ENCODE data around the gene AKAP13. TPM values are rescaled to one million over a fixed set of nuclear protein-coding genes. Genes with fewer than 3 reads are reported as not detected.

AKAP13 gene
- total RNA-seq, 1 experiment from 2014 or later, result 54.5 TPM

GRCh38 chr15:85381850-85382751, 1.7 kb downstream of the AKAP13 start:
- Histone ChIP-seq H3K9me3 (ENCODE audit: low read depth, low read length, poor library complexity, severe bottlenecking) (no peaks in the 10 kb centered on the region), H3K4me3 (ENCODE audit: low read depth, low read length, poor library complexity, severe bottlenecking) (peak overlapping the region; percentile 91), H3K36me3 (ENCODE audit: insufficient read depth, low read length, poor library complexity, severe bottlenecking) (no peaks in the 10 kb centered on the region), H3K27me3 (replicated peaks; ENCODE audit: insufficient read depth, low read depth, low read length, poor library complexity) (no peaks in the 10 kb centered on the region), H3K4me1 (ENCODE audit: insufficient read depth, low read length, poor library complexity, severe bottlenecking) (no peaks in the 10 kb centered on the region), H3K27ac (ENCODE audit: low read depth, low read length, poor library complexity, severe bottlenecking) (no peak overlapping the region)
- BruUV-seq (replicated peaks), result TSS peak; percentile 64
- no peak for DNase-seq (ENCODE audit: low spot score)
- CTCF ChIA-PET, result no interaction called here
- intact Hi-C loops (cut with micrococcal nuclease; ENCODE audit: unreplicated experiment), result no loop called here
- POLR2A ChIA-PET (ENCODE audit: low non-redundant PET), result no interaction called here
- TF ChIP-seq CTCF (conservative IDR thresholded peaks at IDR 0.05; ENCODE audit: low read depth, low read length) (no peak), EZH2 (IDR thresholded peaks at IDR 0.05; ENCODE audit: borderline replicate concordance, low read depth, low read length, poor library complexity, severe bottlenecking) (no peak)

- Histone ChIP-seq H3K36me3 (ENCODE audit: insufficient read depth, low read length, poor library complexity, severe bottlenecking) (no peaks in the 10 kb centered on the region), H3K27ac (ENCODE audit: low read depth, low read length, poor library complexity, severe bottlenecking) (no peak overlapping the region), H3K4me1 (ENCODE audit: insufficient read depth, low read length, poor library complexity, severe bottlenecking) (no peaks in the 10 kb centered on the region), H3K4me3 (ENCODE audit: low read depth, low read length, poor library complexity, severe bottlenecking) (no peak overlapping the region), H3K27me3 (replicated peaks; ENCODE audit: insufficient read depth, low read depth, low read length, poor library complexity) (no peaks in the 10 kb centered on the region), H3K9me3 (ENCODE audit: low read depth, low read length, poor library complexity, severe bottlenecking) (no peaks in the 10 kb centered on the region)
- ChIA-PET CTCF (no interaction called here), POLR2A (ENCODE audit: low non-redundant PET) (no interaction called here)
- DNase-seq (ENCODE audit: low spot score), result no peak
- intact Hi-C loops (cut with micrococcal nuclease; ENCODE audit: unreplicated experiment), result no loop called here
- no TSS peak for BruUV-seq (replicated peaks)
- TF ChIP-seq EZH2 (IDR thresholded peaks at IDR 0.05; ENCODE audit: borderline replicate concordance, low read depth, low read length, poor library complexity, severe bottlenecking) (no peak), CTCF (conservative IDR thresholded peaks at IDR 0.05; ENCODE audit: low read depth, low read length) (no peak)
Measured at GRCh38 chr15:85382942-85383341, 2.5 kb downstream of the AKAP13 start.

GRCh38 chr15:85383470-85384148, 3.2 kb downstream of the AKAP13 start:
- ChIA-PET POLR2A (ENCODE audit: low non-redundant PET) (no interaction called here), CTCF (no interaction called here)
- intact Hi-C loops (cut with micrococcal nuclease; ENCODE audit: unreplicated experiment), result no loop called here
- Histone ChIP-seq H3K9me3 (ENCODE audit: low read depth, low read length, poor library complexity, severe bottlenecking) (no peaks in the 10 kb centered on the region), H3K27ac (ENCODE audit: low read depth, low read length, poor library complexity, severe bottlenecking) (no peak overlapping the region), H3K27me3 (replicated peaks; ENCODE audit: insufficient read depth, low read depth, low read length, poor library complexity) (no peaks in the 10 kb centered on the region), H3K4me1 (ENCODE audit: insufficient read depth, low read length, poor library complexity, severe bottlenecking) (no peaks in the 10 kb centered on the region), H3K36me3 (ENCODE audit: insufficient read depth, low read length, poor library complexity, severe bottlenecking) (no peaks in the 10 kb centered on the region), H3K4me3 (ENCODE audit: low read depth, low read length, poor library complexity, severe bottlenecking) (no peak overlapping the region)
- DNase-seq (ENCODE audit: low spot score), result no peak
- no TSS peak for BruUV-seq (replicated peaks)
- TF ChIP-seq CTCF (conservative IDR thresholded peaks at IDR 0.05; ENCODE audit: low read depth, low read length) (no peak), EZH2 (IDR thresholded peaks at IDR 0.05; ENCODE audit: borderline replicate concordance, low read depth, low read length, poor library complexity, severe bottlenecking) (no peak)

All from A673 (cell line).